ENCODE measurements around the gene OPN1MW. TPM values are rescaled to one million over a fixed set of nuclear protein-coding genes. Genes with fewer than 3 reads are reported as not detected.
"Not testable (repeated sequence)": the region's sequence is repeated elsewhere in the genome, so short reads cannot be mapped to it uniquely, and the experiment has no call there.

Gene OPN1MW
- total and polyA plus RNA-seq, 7 experiments from 2014 or later, result not detected

GRCh38 chrX:154164902-154165301, 17.5 kb upstream of the OPN1MW start:
- CTCF ChIA-PET; H3K4me1 ChIP-seq (ENCODE audit: control insufficient read depth in 2 of 2, insufficient read depth in 2 of 2, low read length in 2 of 2); H3K36me3 ChIP-seq (ENCODE audit: control insufficient read depth in 2 of 3, insufficient read depth in 3 of 3, low read length in 3 of 3); H3K27ac Mint-ChIP-seq; H3K4me1 Mint-ChIP-seq; H3K27me3 Mint-ChIP-seq; H3K4me3 Mint-ChIP-seq; H3K27me3 ChIP-seq (ENCODE audit: control insufficient read depth in 2 of 2, insufficient read depth in 2 of 2, low read length in 2 of 2); H3K9me3 ChIP-seq (ENCODE audit: control insufficient read depth in 2 of 3, low read length in 3 of 3); intact Hi-C loops (cut with micrococcal nuclease); DNase-seq; H3K4me3 ChIP-seq (ENCODE audit: low read length); H3K27ac ChIP-seq (ENCODE audit: low read depth, low read length); ATAC-seq; POLR2A ChIA-PET; H3K9me3 Mint-ChIP-seq; H3K36me3 Mint-ChIP-seq: not testable (repeated sequence)

DNA sequence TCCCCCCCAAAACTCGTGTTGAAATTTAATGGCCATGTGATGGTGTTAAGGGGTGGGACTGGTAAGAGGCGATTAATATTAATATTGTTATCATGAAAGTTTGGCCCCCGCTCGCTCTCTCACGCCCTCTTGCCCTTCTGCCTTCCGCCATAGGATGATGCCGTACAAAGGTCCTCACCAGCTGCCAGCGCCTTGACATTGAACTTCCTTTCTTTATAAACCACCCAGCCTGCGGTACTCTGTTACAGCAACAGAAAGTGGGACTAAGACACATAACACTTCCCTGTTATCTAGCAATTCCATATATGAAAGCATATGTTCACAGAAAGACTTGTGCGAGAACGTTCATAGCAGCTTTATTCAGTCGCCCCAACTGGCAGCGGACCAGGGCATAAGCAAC, 14.0 kb upstream of the OPN1MW start:
- H3K36me3 ChIP-seq (ENCODE audit: control insufficient read depth in 2 of 3, insufficient read depth in 3 of 3, low read length in 3 of 3); H3K27ac Mint-ChIP-seq; H3K27me3 Mint-ChIP-seq; POLR2A ChIA-PET; H3K4me1 Mint-ChIP-seq; H3K9me3 ChIP-seq (ENCODE audit: control insufficient read depth in 2 of 3, low read length in 3 of 3); CTCF ChIA-PET; ATAC-seq; H3K4me3 ChIP-seq (ENCODE audit: low read length); H3K27ac ChIP-seq (ENCODE audit: low read depth, low read length); H3K36me3 Mint-ChIP-seq; DNase-seq; H3K27me3 ChIP-seq (ENCODE audit: control insufficient read depth in 2 of 2, insufficient read depth in 2 of 2, low read length in 2 of 2); intact Hi-C loops (cut with micrococcal nuclease); H3K4me3 Mint-ChIP-seq; H3K4me1 ChIP-seq (ENCODE audit: control insufficient read depth in 2 of 2, insufficient read depth in 2 of 2, low read length in 2 of 2); H3K9me3 Mint-ChIP-seq: not testable (repeated sequence)

DNA sequence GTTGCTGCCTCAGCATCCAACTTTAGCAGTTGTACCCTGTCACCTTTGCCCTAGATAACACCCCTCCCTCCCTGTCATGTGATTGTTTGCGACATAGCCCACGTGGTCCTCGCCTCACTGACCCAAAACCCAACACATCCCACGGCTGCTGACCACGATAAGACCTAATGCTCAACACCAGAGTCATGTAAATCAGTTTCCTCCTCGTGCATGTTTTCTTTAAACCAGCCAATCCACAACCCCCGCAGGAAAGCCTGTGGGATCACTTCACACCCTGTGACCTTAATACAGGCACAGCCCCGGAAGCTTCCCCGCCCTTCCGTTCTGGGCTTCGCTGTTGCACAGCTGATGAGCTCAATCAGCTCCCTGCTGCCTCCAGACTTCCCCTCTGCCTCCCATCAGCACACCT, 9.9 kb upstream of the OPN1MW start:
- peak; percentile 96 for ATAC-seq
- H3K27me3 Mint-ChIP-seq; intact Hi-C loops (cut with micrococcal nuclease); H3K9me3 ChIP-seq (ENCODE audit: control insufficient read depth in 2 of 3, low read length in 3 of 3); H3K4me3 ChIP-seq (ENCODE audit: low read length); H3K27me3 ChIP-seq (ENCODE audit: control insufficient read depth in 2 of 2, insufficient read depth in 2 of 2, low read length in 2 of 2); H3K4me1 ChIP-seq (ENCODE audit: control insufficient read depth in 2 of 2, insufficient read depth in 2 of 2, low read length in 2 of 2); H3K36me3 ChIP-seq (ENCODE audit: control insufficient read depth in 2 of 3, insufficient read depth in 3 of 3, low read length in 3 of 3); H3K27ac ChIP-seq (ENCODE audit: low read depth, low read length); H3K4me3 Mint-ChIP-seq; H3K27ac Mint-ChIP-seq; POLR2A ChIA-PET; H3K4me1 Mint-ChIP-seq; H3K36me3 Mint-ChIP-seq; DNase-seq; CTCF ChIA-PET; H3K9me3 Mint-ChIP-seq: not testable (repeated sequence)

GRCh38 chrX:154174356-154174755, 8.0 kb upstream of the OPN1MW start:
- H3K27ac Mint-ChIP-seq; H3K27me3 ChIP-seq (ENCODE audit: control insufficient read depth in 2 of 2, insufficient read depth in 2 of 2, low read length in 2 of 2); H3K4me1 ChIP-seq (ENCODE audit: control insufficient read depth in 2 of 2, insufficient read depth in 2 of 2, low read length in 2 of 2); ATAC-seq; CTCF ChIA-PET; H3K4me3 ChIP-seq (ENCODE audit: low read length); H3K36me3 ChIP-seq (ENCODE audit: control insufficient read depth in 2 of 3, insufficient read depth in 3 of 3, low read length in 3 of 3); intact Hi-C loops (cut with micrococcal nuclease); H3K36me3 Mint-ChIP-seq; DNase-seq; H3K27ac ChIP-seq (ENCODE audit: low read depth, low read length); H3K9me3 Mint-ChIP-seq; H3K9me3 ChIP-seq (ENCODE audit: control insufficient read depth in 2 of 3, low read length in 3 of 3); H3K4me1 Mint-ChIP-seq; H3K4me3 Mint-ChIP-seq; POLR2A ChIA-PET; H3K27me3 Mint-ChIP-seq: not testable (repeated sequence)

DNA sequence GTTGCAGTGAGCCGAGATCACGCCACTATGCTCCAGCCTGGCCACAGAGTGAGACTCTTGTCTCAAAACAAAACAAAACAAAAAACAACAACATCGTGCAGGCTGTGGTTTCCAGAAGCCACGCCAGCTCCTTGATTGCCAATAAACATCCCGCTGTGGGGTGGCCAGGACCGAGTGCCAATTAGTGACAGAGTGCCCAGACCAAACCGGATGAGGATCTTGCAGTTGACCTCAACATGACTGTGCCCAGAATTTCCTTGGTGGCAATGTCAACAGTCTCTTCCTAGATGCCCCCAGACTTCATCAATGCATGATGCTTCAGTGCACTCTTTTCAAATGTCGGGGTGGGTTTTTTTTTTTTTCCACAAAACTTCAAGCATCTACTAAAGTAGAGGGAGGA, 1.4 kb downstream of the OPN1MW start:
- ATAC-seq; H3K36me3 Mint-ChIP-seq; CTCF ChIA-PET; H3K27ac ChIP-seq (ENCODE audit: low read depth, low read length); POLR2A ChIA-PET; H3K27me3 ChIP-seq (ENCODE audit: control insufficient read depth in 2 of 2, insufficient read depth in 2 of 2, low read length in 2 of 2); H3K4me3 Mint-ChIP-seq; H3K36me3 ChIP-seq (ENCODE audit: control insufficient read depth in 2 of 3, insufficient read depth in 3 of 3, low read length in 3 of 3); H3K9me3 ChIP-seq (ENCODE audit: control insufficient read depth in 2 of 3, low read length in 3 of 3); H3K4me1 ChIP-seq (ENCODE audit: control insufficient read depth in 2 of 2, insufficient read depth in 2 of 2, low read length in 2 of 2); H3K9me3 Mint-ChIP-seq; DNase-seq; H3K27me3 Mint-ChIP-seq; H3K27ac Mint-ChIP-seq; H3K4me3 ChIP-seq (ENCODE audit: low read length); intact Hi-C loops (cut with micrococcal nuclease); H3K4me1 Mint-ChIP-seq: not testable (repeated sequence)

- ATAC-seq; H3K4me1 ChIP-seq (ENCODE audit: control insufficient read depth in 2 of 2, insufficient read depth in 2 of 2, low read length in 2 of 2); POLR2A ChIA-PET: not testable (repeated sequence)
Measured at GRCh38 chrX:154192846-154193245, 10.4 kb downstream of the OPN1MW start.

GRCh38 chrX:154194316-154194715, 11.9 kb downstream of the OPN1MW start:
- H3K9me3 Mint-ChIP-seq; H3K27ac Mint-ChIP-seq; H3K9me3 ChIP-seq (ENCODE audit: control insufficient read depth in 2 of 3, low read length in 3 of 3); H3K4me3 Mint-ChIP-seq; H3K4me1 Mint-ChIP-seq; CTCF ChIA-PET; H3K36me3 Mint-ChIP-seq; H3K27me3 Mint-ChIP-seq; intact Hi-C loops (cut with micrococcal nuclease); H3K4me3 ChIP-seq (ENCODE audit: low read length); H3K4me1 ChIP-seq (ENCODE audit: control insufficient read depth in 2 of 2, insufficient read depth in 2 of 2, low read length in 2 of 2); DNase-seq; H3K27me3 ChIP-seq (ENCODE audit: control insufficient read depth in 2 of 2, insufficient read depth in 2 of 2, low read length in 2 of 2); H3K36me3 ChIP-seq (ENCODE audit: control insufficient read depth in 2 of 3, insufficient read depth in 3 of 3, low read length in 3 of 3); ATAC-seq; POLR2A ChIA-PET; H3K27ac ChIP-seq (ENCODE audit: low read depth, low read length): not testable (repeated sequence)

More at GRCh38 chrX:154192846-154193245, 10.4 kb downstream of the OPN1MW start:
- H3K27me3 ChIP-seq (ENCODE audit: control insufficient read depth in 2 of 2, insufficient read depth in 2 of 2, low read length in 2 of 2); H3K9me3 Mint-ChIP-seq; DNase-seq; H3K4me1 Mint-ChIP-seq; intact Hi-C loops (cut with micrococcal nuclease); H3K36me3 Mint-ChIP-seq; CTCF ChIA-PET; H3K27ac Mint-ChIP-seq; H3K9me3 ChIP-seq (ENCODE audit: control insufficient read depth in 2 of 3, low read length in 3 of 3); H3K4me3 Mint-ChIP-seq; H3K36me3 ChIP-seq (ENCODE audit: control insufficient read depth in 2 of 3, insufficient read depth in 3 of 3, low read length in 3 of 3); H3K27me3 Mint-ChIP-seq; H3K27ac ChIP-seq (ENCODE audit: low read depth, low read length); H3K4me3 ChIP-seq (ENCODE audit: low read length): not testable (repeated sequence)

Data from naive thymus-derived CD4-positive, alpha-beta T cell (primary cell).